ENCODE results near the gene UQCC3. TPM values are rescaled to one million over a fixed set of nuclear protein-coding genes. Genes with fewer than 3 reads are reported as not detected.

Gene UQCC3
- total and polyA plus RNA-seq, 2 of the 13 experiments (the other 11 are each of a cell fraction or from before 2014, with no cell fraction given) = 7.7 to 16.0 TPM

DNA sequence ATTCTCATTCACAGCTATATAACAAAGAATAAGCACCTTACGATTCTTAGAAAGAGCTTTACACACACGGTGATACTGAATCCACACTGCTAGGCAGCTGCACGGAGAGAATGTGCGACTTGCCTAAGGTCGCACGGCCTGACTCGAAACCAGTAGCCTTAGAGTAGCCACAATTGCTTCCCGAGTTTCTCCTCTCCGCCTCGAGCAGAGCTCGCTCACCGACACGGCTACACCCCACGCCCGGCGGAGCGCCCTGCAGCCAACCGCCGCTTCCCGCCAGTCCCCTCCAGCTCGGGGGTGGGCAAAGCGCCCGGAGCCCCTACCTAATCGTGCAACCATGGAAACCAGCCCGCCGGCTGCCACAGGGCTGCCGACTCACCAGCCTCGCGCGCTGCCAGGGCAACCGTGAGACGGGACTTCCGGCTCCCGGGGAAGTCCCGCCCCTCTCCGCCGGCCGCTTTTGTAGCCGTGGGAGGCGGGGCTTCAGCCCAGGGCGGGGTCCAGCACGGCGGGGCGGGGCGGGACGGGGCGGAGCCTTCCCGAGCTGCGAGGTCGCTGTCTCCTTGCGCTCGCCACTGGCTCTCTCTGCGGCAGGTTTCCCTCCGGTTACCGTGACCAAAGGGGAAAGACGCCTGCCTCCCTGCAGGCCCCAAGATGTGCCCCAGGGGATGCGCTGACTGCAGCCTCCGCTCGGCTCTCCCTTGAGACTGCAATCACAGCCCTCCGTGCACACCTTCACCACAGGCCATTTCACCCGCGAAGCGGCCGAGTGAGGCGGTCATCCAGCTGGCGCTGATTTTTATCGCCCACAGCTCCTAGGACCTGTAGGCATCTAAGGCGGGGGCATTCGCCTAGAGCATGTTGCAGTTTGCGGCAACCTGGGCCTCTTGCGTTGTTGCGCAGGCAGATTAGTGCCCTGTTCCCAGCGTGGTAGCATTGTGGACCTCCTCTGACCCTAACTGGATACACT, 34.7 kb downstream of the UQCC3 start (continued):
- no peak for TF ChIP-seq EED (CRISPR knock-in tag; IDR thresholded peaks at IDR 0.05)
- TF ChIP-seq, protein P1, sequence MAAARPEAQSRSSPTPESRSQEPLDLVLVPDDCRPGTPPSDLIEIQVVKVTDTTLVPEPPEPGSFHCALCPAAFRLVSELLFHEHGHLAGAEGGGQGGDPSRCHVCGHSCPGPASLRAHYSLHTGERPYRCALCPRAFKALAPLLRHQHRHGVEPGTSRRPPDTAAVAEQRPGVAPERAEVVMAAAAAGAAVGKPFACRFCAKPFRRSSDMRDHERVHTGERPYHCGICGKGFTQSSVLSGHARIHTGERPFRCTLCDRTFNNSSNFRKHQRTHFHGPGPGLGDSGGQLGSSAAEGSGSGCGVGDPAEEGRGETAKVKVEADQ (CRISPR knock-in tag; IDR thresholded peaks at IDR 0.05; ENCODE audit: borderline replicate concordance) = peak; percentile 36; the same call in 1 of the 2 replicates
- peak; percentile 70 for TF ChIP-seq DR1 (CRISPR knock-in tag; IDR thresholded peaks at IDR 0.05)
- TF ChIP-seq CCDC6 (CRISPR knock-in tag; IDR thresholded peaks at IDR 0.05) = no peak
- no peak for TF ChIP-seq CCAR2 (optimal IDR thresholded peaks at IDR 0.05; ENCODE audit: low read depth, low read length)
- no peak for TF ChIP-seq FOXA3 (CRISPR knock-in tag; IDR thresholded peaks at IDR 0.05)
- TF ChIP-seq ZSCAN20 (CRISPR knock-in tag; IDR thresholded peaks at IDR 0.05; ENCODE audit: borderline replicate concordance) = no peak
- TF ChIP-seq CC2D1A (CRISPR knock-in tag; IDR thresholded peaks at IDR 0.05) = no peak
- TF ChIP-seq, protein P2, sequence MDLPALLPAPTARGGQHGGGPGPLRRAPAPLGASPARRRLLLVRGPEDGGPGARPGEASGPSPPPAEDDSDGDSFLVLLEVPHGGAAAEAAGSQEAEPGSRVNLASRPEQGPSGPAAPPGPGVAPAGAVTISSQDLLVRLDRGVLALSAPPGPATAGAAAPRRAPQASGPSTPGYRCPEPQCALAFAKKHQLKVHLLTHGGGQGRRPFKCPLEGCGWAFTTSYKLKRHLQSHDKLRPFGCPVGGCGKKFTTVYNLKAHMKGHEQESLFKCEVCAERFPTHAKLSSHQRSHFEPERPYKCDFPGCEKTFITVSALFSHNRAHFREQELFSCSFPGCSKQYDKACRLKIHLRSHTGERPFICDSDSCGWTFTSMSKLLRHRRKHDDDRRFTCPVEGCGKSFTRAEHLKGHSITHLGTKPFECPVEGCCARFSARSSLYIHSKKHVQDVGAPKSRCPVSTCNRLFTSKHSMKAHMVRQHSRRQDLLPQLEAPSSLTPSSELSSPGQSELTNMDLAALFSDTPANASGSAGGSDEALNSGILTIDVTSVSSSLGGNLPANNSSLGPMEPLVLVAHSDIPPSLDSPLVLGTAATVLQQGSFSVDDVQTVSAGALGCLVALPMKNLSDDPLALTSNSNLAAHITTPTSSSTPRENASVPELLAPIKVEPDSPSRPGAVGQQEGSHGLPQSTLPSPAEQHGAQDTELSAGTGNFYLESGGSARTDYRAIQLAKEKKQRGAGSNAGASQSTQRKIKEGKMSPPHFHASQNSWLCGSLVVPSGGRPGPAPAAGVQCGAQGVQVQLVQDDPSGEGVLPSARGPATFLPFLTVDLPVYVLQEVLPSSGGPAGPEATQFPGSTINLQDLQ (CRISPR knock-in tag; IDR thresholded peaks at IDR 0.05) = no peak
- TF ChIP-seq, protein P3, sequence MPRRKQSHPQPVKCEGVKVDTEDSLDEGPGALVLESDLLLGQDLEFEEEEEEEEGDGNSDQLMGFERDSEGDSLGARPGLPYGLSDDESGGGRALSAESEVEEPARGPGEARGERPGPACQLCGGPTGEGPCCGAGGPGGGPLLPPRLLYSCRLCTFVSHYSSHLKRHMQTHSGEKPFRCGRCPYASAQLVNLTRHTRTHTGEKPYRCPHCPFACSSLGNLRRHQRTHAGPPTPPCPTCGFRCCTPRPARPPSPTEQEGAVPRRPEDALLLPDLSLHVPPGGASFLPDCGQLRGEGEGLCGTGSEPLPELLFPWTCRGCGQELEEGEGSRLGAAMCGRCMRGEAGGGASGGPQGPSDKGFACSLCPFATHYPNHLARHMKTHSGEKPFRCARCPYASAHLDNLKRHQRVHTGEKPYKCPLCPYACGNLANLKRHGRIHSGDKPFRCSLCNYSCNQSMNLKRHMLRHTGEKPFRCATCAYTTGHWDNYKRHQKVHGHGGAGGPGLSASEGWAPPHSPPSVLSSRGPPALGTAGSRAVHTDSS (CRISPR knock-in tag; conservative IDR thresholded peaks at IDR 0.05) = no peak
- no peak for TF ChIP-seq ZNF292 (CRISPR knock-in tag; IDR thresholded peaks at IDR 0.05; ENCODE audit: borderline replicate concordance, low read depth)
- TF ChIP-seq ZNF274 (CRISPR knock-in tag; IDR thresholded peaks at IDR 0.05) = no peak
- TF ChIP-seq TOPORS (CRISPR knock-in tag; IDR thresholded peaks at IDR 0.05) = no peak
- TF ChIP-seq AGO1 (IDR thresholded peaks at IDR 0.05; ENCODE audit: low read depth, low read length, poor library complexity, severe bottlenecking) = peak; percentile 85
- peak; percentile 42; the same call in 1 of the 2 replicates for TF ChIP-seq REPIN1 (CRISPR knock-in tag; IDR thresholded peaks at IDR 0.05; ENCODE audit: borderline replicate concordance, low read depth)
- no peak for TF ChIP-seq ZNF761 (CRISPR knock-in tag; conservative IDR thresholded peaks at IDR 0.05)
- TF ChIP-seq, protein P4, sequence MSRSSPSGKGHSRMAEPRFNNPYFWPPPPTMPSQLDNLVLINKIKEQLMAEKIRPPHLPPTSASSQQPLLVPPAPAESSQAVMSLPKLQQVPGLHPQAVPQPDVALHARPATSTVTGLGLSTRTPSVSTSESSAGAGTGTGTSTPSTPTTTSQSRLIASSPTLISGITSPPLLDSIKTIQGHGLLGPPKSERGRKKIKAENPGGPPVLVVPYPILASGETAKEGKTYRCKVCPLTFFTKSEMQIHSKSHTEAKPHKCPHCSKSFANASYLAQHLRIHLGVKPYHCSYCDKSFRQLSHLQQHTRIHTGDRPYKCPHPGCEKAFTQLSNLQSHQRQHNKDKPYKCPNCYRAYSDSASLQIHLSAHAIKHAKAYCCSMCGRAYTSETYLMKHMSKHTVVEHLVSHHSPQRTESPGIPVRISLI (CRISPR knock-in tag; IDR thresholded peaks at IDR 0.05; ENCODE audit: borderline replicate concordance) = no peak
- TF ChIP-seq ZNF354B (CRISPR knock-in tag; IDR thresholded peaks at IDR 0.05) = no peak
- no peak for TF ChIP-seq ZFP36L2 (CRISPR knock-in tag; IDR thresholded peaks at IDR 0.05)
- TF ChIP-seq, protein P5, sequence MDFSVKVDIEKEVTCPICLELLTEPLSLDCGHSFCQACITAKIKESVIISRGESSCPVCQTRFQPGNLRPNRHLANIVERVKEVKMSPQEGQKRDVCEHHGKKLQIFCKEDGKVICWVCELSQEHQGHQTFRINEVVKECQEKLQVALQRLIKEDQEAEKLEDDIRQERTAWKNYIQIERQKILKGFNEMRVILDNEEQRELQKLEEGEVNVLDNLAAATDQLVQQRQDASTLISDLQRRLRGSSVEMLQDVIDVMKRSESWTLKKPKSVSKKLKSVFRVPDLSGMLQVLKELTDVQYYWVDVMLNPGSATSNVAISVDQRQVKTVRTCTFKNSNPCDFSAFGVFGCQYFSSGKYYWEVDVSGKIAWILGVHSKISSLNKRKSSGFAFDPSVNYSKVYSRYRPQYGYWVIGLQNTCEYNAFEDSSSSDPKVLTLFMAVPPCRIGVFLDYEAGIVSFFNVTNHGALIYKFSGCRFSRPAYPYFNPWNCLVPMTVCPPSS (IDR thresholded peaks at IDR 0.05) = no peak
- TF ChIP-seq RELA (CRISPR knock-in tag; IDR thresholded peaks at IDR 0.05) = no peak
